ENCODE data around the gene TSC2.

DNA sequence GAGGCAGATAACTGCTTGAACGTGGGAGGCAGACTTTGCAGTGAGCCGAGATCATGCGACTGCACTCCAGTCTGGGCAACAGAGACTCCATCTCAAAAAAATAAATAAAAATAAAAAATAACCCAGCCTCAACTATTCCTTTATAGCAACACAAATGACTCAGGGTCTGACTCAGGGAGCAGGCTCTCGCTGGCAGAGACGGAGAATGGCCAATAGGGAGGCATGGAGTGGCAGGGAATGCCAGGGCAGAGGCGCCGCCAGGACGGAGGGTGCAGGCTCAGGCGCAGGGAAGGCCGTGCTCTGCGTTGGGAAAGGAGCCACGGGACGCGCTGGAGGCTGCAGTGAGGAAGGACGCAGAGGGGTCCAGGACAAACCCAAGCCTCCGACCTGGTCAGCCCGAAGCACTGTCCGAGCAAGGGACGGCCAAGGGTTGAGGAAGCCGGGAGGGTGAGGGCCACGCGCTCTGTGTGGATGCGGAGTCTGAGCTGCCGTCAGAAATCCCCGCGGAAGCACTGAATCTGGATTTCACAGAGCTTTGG, 47.6 kb downstream of the TSC2 start:
- TF ChIP-seq POLR2A (IDR thresholded peaks at IDR 0.05) (no peak), EP300 (IDR thresholded peaks at IDR 0.05) (no peak)

All from upper lobe of left lung (tissue), 4 donors.